ENCODE results near the gene ST8SIA5.

The ST8SIA5 gene

DNA sequence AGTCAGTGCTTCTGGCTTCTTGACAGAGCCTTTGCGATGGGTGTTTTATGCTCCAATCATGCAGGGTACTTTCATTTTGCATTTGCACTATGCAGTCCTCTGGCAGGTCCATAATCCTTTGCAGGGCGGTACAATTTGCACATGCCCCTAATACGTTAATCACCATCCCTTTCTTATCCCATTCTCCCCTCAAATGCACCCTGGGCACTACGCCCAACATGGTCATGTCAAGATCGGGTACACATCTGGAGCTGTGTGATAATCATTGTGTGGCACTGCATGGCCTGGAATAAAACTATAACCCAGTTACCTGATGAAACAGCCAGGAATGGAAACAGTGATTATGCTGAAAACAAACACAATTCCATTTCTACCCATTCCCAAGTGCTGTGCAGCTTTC is 127.5 kb downstream of the ST8SIA5 start:
- no peak for DNase-seq (ENCODE audit: low read depth in 2 of 2)

DNA sequence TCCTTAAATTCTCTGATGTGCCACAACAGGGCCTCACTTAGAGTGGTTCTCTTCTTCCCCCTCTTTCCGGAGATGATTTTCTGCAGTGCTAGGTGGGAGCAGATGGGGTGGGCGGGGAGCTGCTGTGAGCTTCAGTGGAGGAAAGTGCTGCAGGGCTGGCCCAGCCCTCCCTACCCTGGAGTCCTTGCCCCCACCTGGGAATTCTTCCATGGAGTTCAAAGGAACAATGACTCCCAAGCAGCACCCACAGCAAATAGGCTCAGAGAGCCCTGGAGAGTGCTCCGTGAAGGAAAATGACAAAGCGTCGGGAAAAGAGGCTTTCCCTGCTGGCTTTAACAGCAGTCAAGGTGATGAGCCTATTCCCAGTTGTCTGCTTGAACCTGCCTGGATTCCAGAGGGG is 128.6 kb downstream of the ST8SIA5 start:
- no peak for DNase-seq (ENCODE audit: low read depth in 2 of 2)

DNA sequence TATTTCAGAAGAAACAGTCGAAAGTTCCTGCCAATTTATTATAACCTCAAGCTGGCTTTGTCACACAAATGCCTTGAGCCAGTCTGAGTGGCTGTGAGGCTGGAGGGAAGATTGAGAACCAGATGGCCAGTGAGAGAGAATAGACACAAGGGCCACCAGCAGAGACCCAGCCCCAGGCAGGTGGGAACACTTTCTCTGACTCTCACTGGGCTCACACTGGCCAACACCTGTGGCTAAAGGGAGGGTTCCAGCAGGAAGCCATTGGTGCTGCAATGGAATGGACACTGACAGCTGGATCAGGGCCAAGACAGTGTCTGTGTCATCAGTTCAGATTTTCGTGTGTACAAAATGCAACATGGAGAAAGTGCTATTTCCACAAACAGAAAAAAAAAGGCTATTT is 129.7 kb downstream of the ST8SIA5 start:
- no peak for DNase-seq (ENCODE audit: low read depth in 2 of 2)

DNA sequence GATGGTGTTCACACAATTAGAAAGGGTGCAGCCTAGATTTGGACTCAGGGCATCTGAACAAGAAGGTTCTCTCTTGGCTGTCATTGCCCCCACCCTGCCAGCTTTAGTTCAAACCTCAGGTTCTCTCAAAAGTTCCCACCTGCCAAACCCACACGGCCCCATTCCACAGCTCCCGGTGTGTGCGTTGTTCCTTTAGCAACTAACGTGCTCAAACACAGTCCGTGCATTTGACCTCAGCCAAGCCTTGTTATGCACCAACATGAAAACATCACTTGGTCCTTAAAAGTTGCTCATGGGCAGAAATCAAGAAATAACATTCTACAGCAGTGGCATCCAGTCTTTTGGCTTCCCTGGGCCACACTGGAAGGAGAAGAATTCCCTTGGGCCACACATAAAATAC is 131.8 kb downstream of the ST8SIA5 start:
- DNase-seq (ENCODE audit: low read depth in 2 of 2) = no peak

DNA sequence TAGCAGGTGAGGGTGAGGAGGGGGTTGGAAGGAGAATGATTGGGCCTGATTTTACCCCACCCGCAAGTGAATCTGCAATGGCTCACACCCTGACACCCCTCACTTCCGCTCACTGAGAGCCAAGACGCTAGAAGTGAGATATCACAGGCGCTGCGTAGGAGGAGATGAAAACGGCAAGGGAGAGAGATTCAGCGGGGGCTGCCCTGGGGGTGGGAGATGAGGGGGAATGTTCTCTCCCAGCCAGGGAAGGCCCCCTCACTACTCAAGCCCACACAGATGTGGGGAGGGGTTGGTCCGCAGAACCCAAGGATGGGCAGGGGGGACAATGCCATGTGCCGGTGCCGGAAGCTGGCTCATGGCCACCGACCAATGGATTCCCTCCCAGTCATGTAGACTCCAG is 132.7 kb downstream of the ST8SIA5 start:
- no peak for DNase-seq (ENCODE audit: low read depth in 2 of 2)

DNA sequence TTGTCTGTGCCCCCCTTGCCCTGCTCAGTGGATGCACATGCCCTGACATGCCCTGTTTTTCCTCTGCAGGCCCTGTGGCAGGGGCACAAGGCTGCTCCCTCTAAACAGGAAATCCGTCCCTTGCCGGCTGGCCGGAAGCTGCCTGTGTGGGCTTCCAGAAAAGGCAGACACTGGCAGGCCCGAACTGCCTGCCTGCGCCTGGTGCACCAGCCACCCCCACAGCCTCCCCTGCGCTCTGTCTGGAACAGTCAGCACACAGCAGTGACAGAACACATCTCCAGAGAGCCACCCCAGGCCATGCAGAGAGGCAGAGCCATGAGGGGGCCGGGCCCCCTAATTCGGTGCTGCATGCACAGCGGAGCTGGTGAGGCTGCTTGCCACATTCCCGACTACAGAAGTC is 133.3 kb downstream of the ST8SIA5 start:
- no peak for DNase-seq (ENCODE audit: low read depth in 2 of 2)

DNA sequence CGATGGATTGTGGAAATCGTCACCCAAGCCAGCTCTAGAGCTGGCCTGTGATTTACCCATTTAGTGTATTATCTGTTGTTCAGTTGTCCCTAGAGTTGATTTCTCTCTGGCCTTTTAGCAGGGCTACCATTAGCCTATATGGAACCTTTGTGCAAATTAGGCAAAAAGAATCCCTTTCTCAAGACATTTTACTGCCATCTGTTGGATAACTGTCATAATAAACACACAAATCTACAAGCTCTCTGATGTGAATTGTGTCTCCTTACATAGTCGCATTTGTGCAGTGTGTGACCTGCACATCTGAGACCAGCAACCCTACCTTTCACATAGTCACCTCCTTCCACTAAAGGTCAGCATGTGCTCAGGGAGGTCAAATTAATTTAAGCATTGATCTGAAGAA is 133.9 kb downstream of the ST8SIA5 start:
- no peak for DNase-seq (ENCODE audit: low read depth in 2 of 2)

DNA sequence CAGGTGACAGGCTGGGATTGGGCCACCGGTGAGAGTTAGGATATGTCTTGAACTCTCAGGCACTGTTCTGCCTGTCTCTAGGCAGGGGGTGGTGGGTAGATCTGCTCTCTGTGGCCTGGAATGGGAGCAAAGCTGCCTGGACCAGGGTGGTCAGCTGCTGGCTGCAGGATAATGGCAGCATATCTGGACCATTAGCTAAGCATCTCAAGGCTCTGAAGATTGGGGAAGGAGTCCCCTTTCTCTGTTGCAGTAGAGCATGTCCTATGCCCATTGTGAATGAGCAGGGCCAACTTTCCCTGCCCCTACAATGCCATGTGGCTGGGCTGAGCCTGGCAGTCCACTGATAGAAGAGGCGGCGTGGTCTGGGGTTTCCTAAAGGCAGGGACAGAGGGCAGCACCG is 134.4 kb downstream of the ST8SIA5 start:
- no peak for DNase-seq (ENCODE audit: low read depth in 2 of 2)

DNA sequence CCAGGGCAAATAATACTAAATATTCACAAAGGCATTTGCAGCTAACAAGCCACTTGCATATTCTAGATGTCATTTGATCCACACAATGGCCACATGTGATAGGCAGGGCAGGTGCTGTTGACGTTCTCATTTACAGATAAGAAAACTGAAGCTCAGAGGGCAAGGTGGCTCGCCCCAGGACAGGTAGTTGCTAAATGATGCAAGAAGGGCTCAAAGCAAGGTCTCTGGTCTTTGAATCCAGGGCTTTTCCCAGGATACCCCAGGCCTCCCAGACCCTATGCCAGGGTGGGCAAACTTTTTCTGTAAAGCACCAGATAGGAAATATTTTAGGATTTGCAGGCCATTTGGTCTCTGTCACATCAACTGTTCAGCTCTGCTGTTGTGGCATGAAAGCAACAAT is 135.0 kb downstream of the ST8SIA5 start:
- no peak for DNase-seq (ENCODE audit: low read depth in 2 of 2)

DNA sequence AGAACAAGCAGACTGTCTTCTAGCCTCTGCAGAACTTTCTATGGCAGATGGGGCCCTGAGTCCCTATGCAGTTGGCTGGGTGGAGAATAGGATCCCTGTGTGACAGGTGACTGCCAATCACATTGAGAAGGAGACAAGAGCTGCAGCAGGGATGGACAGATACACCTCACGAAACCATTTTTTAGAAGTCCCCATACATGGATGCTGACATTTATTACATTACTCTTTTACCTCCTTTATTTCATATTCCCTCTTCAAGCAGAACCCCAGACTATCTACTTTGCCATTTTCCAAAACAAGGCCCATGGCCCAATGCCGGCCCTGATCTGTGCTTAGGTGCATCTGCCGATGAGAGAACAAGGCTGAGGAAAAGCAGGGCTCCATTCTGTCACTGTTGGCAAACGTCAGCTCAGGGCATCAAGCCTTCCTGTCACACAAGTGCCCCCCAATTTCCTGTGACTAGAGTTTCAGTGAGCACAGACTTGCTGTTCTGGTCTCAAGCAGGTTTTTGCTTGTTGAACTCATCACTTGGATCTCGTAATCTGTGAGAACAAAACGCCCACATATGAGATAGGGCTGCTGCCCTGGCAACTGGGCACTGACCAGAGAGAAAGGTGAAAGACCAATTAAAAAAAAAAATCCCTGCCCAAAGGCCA is 135.6 kb downstream of the ST8SIA5 start:
- DNase-seq (ENCODE audit: low read depth in 2 of 2) = no peak

DNA sequence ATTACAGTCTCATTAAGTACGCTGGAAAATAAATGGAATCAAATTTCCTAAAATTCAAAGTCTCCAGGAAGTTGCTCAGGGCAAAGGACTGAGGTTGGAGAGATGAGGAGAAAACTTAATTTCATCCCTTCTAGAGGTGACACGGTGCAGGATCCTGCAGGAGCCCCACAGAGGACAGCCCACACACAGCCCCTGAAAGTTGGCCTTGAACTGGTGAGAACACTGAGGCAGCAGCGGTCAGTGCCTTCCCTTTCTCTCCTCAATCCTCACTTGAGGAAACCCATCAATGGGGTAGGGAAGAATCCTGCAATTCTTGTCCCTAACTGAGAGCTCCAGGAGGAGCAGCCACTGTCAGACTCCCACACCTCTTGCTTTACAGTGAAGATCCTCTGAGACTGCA is 137.3 kb downstream of the ST8SIA5 start:
- no peak for DNase-seq (ENCODE audit: low read depth in 2 of 2)

Measured in fibroblast of skin of left biceps (primary cell).